WERI-Rb-1 (cell line): Measurements from ENCODE around the gene PTPRB.

Source experiments
- DNase-seq: peaks from one replicate; pipeline ENCODE4 v3.0.0-alpha.2; 2020
- H3K27ac ChIP-seq: fragments of 250-450 bp; sonication (Bioruptor Pico); 2 replicates; pipeline ENCODE4 v1.5.1; 2020; ENCODE audit warnings: mild to moderate bottlenecking, moderate library complexity
- H3K27me3 ChIP-seq: fragments of 250-450 bp; sonication (Bioruptor Pico); 2 replicates; pipeline ENCODE4 v1.5.1; 2021; ENCODE audit warnings: mild to moderate bottlenecking, low read depth, moderate library complexity; ENCODE audit not compliant: insufficient read depth, severe bottlenecking
- H3K36me3 ChIP-seq: fragments of 250-450 bp; sonication (Bioruptor Pico); 2 replicates; pipeline ENCODE4 v1.5.1; 2020; ENCODE audit warnings: mild to moderate bottlenecking, moderate library complexity
- H3K4me3 ChIP-seq: 2 replicates; pipeline ENCODE4 v1.5.1; 2011; ENCODE audit warnings: low read depth, mild to moderate bottlenecking, control low read depth, low read length
- H3K9me3 ChIP-seq: fragments of 250-450 bp; sonication (Bioruptor Pico); 2 replicates; pipeline ENCODE4 v1.5.1; 2021; ENCODE audit warnings: mild to moderate bottlenecking, moderate library complexity; ENCODE audit not compliant: severe bottlenecking
- TF ChIP-seq, protein P1 (sequence below): IDR thresholded peaks from 2 replicates; pipeline ENCODE4 v1.5.1; 2011; ENCODE audit warnings: low read depth, mild to moderate bottlenecking, control low read depth, inconsistent platforms, low read length

PTPRB gene

DNA sequence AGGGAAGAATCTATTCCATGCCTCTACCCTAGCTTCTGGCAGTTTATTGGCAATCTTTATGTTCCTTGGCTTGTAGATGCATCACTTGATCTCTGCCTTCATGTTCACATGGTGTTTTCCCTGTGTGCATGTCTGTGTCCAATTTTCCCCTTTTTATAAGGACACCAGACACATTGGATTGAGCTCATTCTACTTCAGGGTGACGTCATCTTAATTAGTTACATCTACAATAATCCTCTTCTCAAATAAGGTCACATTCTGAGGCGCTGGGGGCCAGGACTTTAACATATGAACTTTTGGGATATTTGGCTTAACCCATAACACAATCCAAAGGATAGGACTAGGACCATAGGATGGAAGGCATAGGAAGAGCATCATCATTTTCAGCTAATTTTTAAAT lies 169.8 kb downstream of the PTPRB start:
- TF ChIP-seq, protein P1, sequence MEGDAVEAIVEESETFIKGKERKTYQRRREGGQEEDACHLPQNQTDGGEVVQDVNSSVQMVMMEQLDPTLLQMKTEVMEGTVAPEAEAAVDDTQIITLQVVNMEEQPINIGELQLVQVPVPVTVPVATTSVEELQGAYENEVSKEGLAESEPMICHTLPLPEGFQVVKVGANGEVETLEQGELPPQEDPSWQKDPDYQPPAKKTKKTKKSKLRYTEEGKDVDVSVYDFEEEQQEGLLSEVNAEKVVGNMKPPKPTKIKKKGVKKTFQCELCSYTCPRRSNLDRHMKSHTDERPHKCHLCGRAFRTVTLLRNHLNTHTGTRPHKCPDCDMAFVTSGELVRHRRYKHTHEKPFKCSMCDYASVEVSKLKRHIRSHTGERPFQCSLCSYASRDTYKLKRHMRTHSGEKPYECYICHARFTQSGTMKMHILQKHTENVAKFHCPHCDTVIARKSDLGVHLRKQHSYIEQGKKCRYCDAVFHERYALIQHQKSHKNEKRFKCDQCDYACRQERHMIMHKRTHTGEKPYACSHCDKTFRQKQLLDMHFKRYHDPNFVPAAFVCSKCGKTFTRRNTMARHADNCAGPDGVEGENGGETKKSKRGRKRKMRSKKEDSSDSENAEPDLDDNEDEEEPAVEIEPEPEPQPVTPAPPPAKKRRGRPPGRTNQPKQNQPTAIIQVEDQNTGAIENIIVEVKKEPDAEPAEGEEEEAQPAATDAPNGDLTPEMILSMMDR, result no peak
- Histone ChIP-seq H3K36me3 (no peaks in the 10 kb centered on the region), H3K4me3 (no peak overlapping the region), H3K9me3 (peaks cover 3% of the 10 kb centered on the region), H3K27me3 (no peaks in the 10 kb centered on the region), H3K27ac (no peak overlapping the region)
- DNase-seq, result no peak

DNA sequence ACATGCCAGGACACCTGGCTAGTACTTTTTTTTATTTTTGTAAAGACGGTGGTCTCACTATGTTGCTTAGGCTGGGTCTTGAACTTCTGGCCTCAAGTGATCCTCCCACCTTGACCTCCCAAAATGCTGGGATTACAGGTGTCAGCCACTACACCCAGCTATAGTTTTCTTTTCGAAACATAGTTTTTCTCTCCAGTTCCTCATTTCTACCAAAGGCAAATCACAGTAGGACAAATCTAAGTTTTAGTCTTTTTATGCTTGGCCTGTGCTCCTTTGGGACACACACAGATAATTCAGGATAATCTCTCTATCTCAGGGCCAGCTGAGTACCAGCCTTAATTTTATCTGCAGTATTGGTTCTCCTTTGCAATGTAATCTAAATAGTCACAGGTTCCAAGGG lies 170.5 kb downstream of the PTPRB start:
- Histone ChIP-seq H3K36me3 (no peaks in the 10 kb centered on the region), H3K27ac (no peak overlapping the region), H3K4me3 (no peak overlapping the region), H3K27me3 (no peaks in the 10 kb centered on the region), H3K9me3 (peaks cover 3% of the 10 kb centered on the region)
- TF ChIP-seq, protein P1, result no peak
- DNase-seq, result no peak
